ENCODE results near the gene SENP7. TPM values are rescaled to one million over a fixed set of nuclear protein-coding genes. Genes with fewer than 3 reads are reported as not detected.

The SENP7 gene
- total and polyA plus RNA-seq, 12 donors, result 6.2 to 43.0 (median 12.4) TPM

DNA sequence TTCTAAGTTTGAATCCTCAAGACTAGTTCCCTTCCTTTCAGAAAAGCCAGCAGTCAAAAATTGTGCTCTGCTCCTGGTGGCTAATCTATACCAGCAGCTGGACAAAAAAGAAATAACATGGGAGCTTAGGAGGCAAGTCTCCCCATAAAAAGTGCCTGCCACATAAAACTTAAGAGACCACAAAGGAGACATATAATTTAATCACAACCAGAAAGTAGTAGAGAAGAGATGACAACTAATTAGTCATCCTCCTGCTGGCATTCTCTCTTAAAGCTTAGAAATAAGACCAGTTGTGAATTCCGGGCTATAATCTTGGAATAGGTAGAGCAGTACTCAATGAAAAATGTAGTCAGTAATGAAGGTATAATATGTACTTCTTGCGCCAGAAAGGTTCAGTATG, 172.4 kb downstream of the SENP7 start:
- Histone ChIP-seq H3K27ac (no peak overlapping the region), H3K4me3 (no peak overlapping the region), H3K9me3 (replicated peaks in 1 of 3) (no peaks in the 10 kb centered on the region), H3K27me3 (no peaks in the 10 kb centered on the region), H3K4me1 (replicated peaks in 1 of 2) (no peaks in the 10 kb centered on the region), H3K36me3 (replicated peaks in 1 of 2) (no peaks in the 10 kb centered on the region)
- no peak for TF ChIP-seq POLR2A (IDR thresholded peaks at IDR 0.05)
- TF ChIP-seq, protein P1, sequence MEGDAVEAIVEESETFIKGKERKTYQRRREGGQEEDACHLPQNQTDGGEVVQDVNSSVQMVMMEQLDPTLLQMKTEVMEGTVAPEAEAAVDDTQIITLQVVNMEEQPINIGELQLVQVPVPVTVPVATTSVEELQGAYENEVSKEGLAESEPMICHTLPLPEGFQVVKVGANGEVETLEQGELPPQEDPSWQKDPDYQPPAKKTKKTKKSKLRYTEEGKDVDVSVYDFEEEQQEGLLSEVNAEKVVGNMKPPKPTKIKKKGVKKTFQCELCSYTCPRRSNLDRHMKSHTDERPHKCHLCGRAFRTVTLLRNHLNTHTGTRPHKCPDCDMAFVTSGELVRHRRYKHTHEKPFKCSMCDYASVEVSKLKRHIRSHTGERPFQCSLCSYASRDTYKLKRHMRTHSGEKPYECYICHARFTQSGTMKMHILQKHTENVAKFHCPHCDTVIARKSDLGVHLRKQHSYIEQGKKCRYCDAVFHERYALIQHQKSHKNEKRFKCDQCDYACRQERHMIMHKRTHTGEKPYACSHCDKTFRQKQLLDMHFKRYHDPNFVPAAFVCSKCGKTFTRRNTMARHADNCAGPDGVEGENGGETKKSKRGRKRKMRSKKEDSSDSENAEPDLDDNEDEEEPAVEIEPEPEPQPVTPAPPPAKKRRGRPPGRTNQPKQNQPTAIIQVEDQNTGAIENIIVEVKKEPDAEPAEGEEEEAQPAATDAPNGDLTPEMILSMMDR (IDR thresholded peaks at IDR 0.05), result no peak
- DNase-seq, result no peak
- intact Hi-C loops (cut with DNase I), result no loop called here
- 49 to 77% (median 72%) methylated on average over 2 of the region's 2 CpGs for WGBS, 4 donors

DNA sequence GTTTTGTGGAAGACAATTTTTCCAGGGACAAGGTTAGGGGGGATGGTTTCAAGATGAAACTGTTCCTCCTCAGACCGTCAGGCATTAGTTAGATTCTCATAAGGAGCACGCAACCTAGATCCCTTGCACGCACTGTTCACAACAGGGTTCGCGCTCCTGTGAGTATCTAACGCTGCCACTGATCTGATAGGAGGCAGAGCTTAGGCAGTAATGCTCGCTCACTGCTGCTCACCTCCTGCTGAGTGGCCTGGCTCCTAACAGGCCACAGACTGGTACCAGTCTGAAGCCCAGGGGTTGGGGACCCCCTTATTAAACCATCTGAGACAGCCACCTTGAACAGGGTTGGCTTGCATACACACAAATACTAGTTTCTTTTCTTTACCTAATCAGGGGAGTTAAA, 179.1 kb downstream of the SENP7 start:
- Histone ChIP-seq H3K4me3 (no peak overlapping the region), H3K4me1 (replicated peaks in 1 of 2) (no peaks in the 10 kb centered on the region), H3K9me3 (replicated peaks in 1 of 3) (no peaks in the 10 kb centered on the region), H3K36me3 (replicated peaks in 1 of 2) (no peaks in the 10 kb centered on the region), H3K27me3 (no peaks in the 10 kb centered on the region), H3K27ac (no peak overlapping the region)
- DNase-seq, result no peak
- intact Hi-C loops (cut with DNase I), result no loop called here
- 82 to 95% (median 87%) methylated on average over 7 of the region's 7 CpGs for WGBS, 4 donors
- TF ChIP-seq, protein P1 (IDR thresholded peaks at IDR 0.05), result no peak
- TF ChIP-seq POLR2A (IDR thresholded peaks at IDR 0.05), result no peak

DNA sequence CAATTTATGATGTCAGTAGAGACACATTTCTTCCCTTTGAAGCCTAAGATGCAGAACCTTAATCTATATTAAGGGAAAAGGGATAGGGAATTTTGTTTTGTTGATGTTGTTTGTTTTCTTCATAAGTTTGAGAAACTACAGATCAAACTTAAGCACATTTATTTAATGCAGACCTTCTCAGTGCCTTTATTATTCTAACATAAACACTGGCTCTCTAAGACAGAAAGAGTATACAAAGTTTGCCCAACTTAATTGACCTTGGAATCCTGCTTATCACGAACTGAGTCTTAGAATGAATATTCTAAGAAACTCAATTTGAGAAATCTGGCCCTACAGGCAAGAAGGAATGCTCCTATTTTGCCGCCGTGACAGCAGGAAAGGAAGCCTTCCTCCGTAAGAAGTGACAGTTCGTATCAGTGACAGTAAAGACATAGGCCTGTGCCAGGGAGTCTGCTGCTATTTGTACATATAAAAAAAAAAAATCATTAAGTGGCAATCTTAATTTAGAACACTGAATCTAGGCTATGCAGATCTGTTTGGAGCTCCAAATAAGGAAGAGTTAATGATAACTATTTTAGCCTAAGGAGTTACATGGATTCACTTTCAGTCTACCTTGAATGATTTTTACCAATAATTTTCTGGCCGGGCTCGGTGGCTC, 183.9 kb downstream of the SENP7 start:
- Histone ChIP-seq H3K4me3 (no peak overlapping the region), H3K9me3 (replicated peaks in 1 of 3) (no peaks in the 10 kb centered on the region), H3K27ac (no peak overlapping the region), H3K36me3 (replicated peaks in 1 of 2) (peaks cover 0 to 6% of the 10 kb centered on the region in 2 donors), H3K27me3 (no peaks in the 10 kb centered on the region), H3K4me1 (replicated peaks in 1 of 2) (no peaks in the 10 kb centered on the region)
- intact Hi-C loops (cut with DNase I), result no loop called here
- DNase-seq, result no peak
- 93 to 95% (median 94%) methylated on average over 7 of the region's 7 CpGs for WGBS, 4 donors
- TF ChIP-seq, protein P1 (IDR thresholded peaks at IDR 0.05), result no peak

DNA sequence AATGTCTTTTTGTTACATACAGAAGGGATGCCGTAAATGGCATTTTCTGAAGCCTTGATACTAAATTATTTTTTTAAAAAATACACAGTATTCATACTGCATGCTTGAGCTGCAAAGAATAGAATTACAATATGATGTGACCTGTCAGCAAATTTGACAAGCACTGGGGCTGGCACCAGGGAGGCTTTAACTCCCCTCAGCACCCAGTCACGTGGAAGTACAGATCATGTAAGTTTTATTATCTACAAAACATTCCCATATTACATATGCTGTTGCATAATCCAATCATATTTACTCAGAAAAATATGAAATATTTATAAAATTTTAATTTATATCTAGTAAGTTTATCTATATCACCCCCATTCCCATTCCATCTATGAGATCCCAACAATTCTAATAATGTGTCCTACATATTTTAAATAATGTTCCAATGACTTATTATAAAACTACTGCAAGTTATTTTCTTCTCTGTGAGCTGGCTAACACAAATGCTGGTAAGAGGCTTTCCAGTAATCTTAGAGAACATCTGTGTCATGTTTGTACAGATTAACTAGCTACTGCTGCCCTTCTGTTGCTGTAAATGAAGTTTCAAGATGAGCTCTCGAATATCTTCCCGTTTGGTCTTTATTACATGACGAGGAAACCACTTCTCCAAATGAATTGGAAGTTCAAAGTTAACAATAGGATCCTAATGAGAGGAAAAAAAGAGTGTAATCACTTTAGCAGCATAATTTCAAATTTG, 187.4 kb downstream of the SENP7 start:
- Histone ChIP-seq H3K9me3 (replicated peaks in 1 of 3) (no peaks in the 10 kb centered on the region), H3K4me1 (replicated peaks in 1 of 2) (no peaks in the 10 kb centered on the region), H3K27ac (no peak overlapping the region), H3K27me3 (no peaks in the 10 kb centered on the region), H3K4me3 (no peak overlapping the region), H3K36me3 (replicated peaks in 1 of 2) (peaks cover 0 to 6% of the 10 kb centered on the region in 2 donors)
- 87 to 91% (median 90%) methylated on average over 5 of the region's 5 CpGs for WGBS, 4 donors
- no peak for DNase-seq
- TF ChIP-seq, protein P1 (IDR thresholded peaks at IDR 0.05), result no peak
- TF ChIP-seq POLR2A (IDR thresholded peaks at IDR 0.05), result no peak
- intact Hi-C loops (cut with DNase I), result no loop called here
